ENCODE measurements around the gene MMP17. TPM values are rescaled to one million over a fixed set of nuclear protein-coding genes. Genes with fewer than 3 reads are reported as not detected.

The MMP17 gene
- polyA plus RNA-seq, 3 donors: 2.8 to 78.3 (median 3.0) TPM

- Mint-ChIP-seq H3K9me3 (peaks cover 0 to 2% (median 0%) of the 10 kb centered on the region in 7 donors), H3K36me3 (peaks cover 34 to 62% of the 10 kb centered on the region in 2 donors), H3K4me3 (no peak overlapping the region), H3K27me3 (ENCODE audit: low read depth in 3 of 3) (peaks cover 2 to 15% (median 15%) of the 10 kb centered on the region in 3 donors), H3K27ac (no peak overlapping the region), H3K4me1 (peaks cover 3% of the 10 kb centered on the region)
- no peak for DNase-seq
- intact Hi-C loops (cut with micrococcal nuclease): loop anchor here (10.0 kb wide), 3 partner anchors 62 to 922 kb away; no protein-coding TSS in a partner anchor
- 78% methylated on average over 10 of the region's 13 CpGs for WGBS (ENCODE audit: insufficient coverage)
- Histone ChIP-seq H3K36me3 (replicated peaks in 1 of 2; ENCODE audit: control insufficient read depth in 1 of 2, insufficient read depth in 2 of 2, low read length in 2 of 2) (peaks cover 24 to 43% of the 10 kb centered on the region in 2 donors), H3K4me1 (ENCODE audit: control insufficient read depth in 1 of 2, insufficient read depth in 2 of 2, low read length in 2 of 2) (peaks cover 0 to 1% of the 10 kb centered on the region in 2 donors), H3K4me2 (replicated peaks; ENCODE audit: extremely low read depth, low read length, poor library complexity, severe bottlenecking) (no peak overlapping the region), H3K9me3 (replicated peaks in 1 of 2; ENCODE audit: control insufficient read depth in 1 of 2, insufficient read depth in 1 of 2, low read length in 2 of 2) (no peaks in the 10 kb centered on the region), H2AFZ (ENCODE audit: insufficient read depth, low read depth, low read length, poor library complexity, severe bottlenecking) (no peak overlapping the region), H3K4me3 (replicated peaks in 1 of 3; ENCODE audit: low read depth in 2 of 3, low read length in 3 of 3) (no peak overlapping the region), H3K27ac (ENCODE audit: low read depth in 1 of 2, low read length in 2 of 2) (no peak overlapping the region), H4K20me1 (ENCODE audit: insufficient read depth, low read length) (peaks cover 63% of the 10 kb centered on the region), H3K79me2 (ENCODE audit: insufficient read depth, low read length) (peaks cover 37% of the 10 kb centered on the region), H3K27me3 (ENCODE audit: control insufficient read depth in 2 of 2, insufficient read depth in 2 of 2, low read length in 2 of 2) (no peaks in the 10 kb centered on the region), H3K9ac (ENCODE audit: insufficient read depth, low read length, poor library complexity, severe bottlenecking) (no peak overlapping the region)
- no peak for TF ChIP-seq CTCF (IDR thresholded peaks at IDR 0.05)
Measured at GRCh38 chr12:131836714-131837397, 8.7 kb downstream of the MMP17 start.

GRCh38 chr12:131840643-131841416 lies 12.6 kb downstream of the MMP17 start:
- H3K27me3 ChIP-seq (ENCODE audit: control insufficient read depth in 2 of 2, insufficient read depth in 2 of 2, low read length in 2 of 2): no peaks in the 10 kb centered on the region
- no peaks in the 10 kb centered on the region for H3K4me1 Mint-ChIP-seq
- peaks cover 53 to 71% of the 10 kb centered on the region in 2 donors for H3K36me3 ChIP-seq (replicated peaks in 1 of 2; ENCODE audit: control insufficient read depth in 1 of 2, insufficient read depth in 2 of 2, low read length in 2 of 2)
- H3K9me3 ChIP-seq (replicated peaks in 1 of 2; ENCODE audit: control insufficient read depth in 1 of 2, insufficient read depth in 1 of 2, low read length in 2 of 2): no peaks in the 10 kb centered on the region
- H3K4me2 ChIP-seq (replicated peaks; ENCODE audit: extremely low read depth, low read length, poor library complexity, severe bottlenecking): no peak overlapping the region
- DNase-seq: no peak
- H3K79me2 ChIP-seq (ENCODE audit: insufficient read depth, low read length): peaks cover 10% of the 10 kb centered on the region
- no peaks in the 10 kb centered on the region for H3K4me1 ChIP-seq (ENCODE audit: control insufficient read depth in 1 of 2, insufficient read depth in 2 of 2, low read length in 2 of 2)
- WGBS (ENCODE audit: insufficient coverage): 97% methylated on average over 38 of the region's 46 CpGs
- intact Hi-C loops (cut with micrococcal nuclease): no loop called here
- peaks cover 0 to 3% (median 1%) of the 10 kb centered on the region in 3 donors for H3K27me3 Mint-ChIP-seq (ENCODE audit: low read depth in 3 of 3)
- H3K4me3 ChIP-seq (replicated peaks in 1 of 3; ENCODE audit: low read depth in 2 of 3, low read length in 3 of 3): no peak overlapping the region
- H3K9ac ChIP-seq (ENCODE audit: insufficient read depth, low read length, poor library complexity, severe bottlenecking): no peak overlapping the region
- no peak overlapping the region for H2AFZ ChIP-seq (ENCODE audit: insufficient read depth, low read depth, low read length, poor library complexity, severe bottlenecking)
- H3K27ac ChIP-seq (ENCODE audit: low read depth in 1 of 2, low read length in 2 of 2): no peak overlapping the region
- no peak overlapping the region for H3K4me3 Mint-ChIP-seq
- H4K20me1 ChIP-seq (ENCODE audit: insufficient read depth, low read length): peaks cover 25% of the 10 kb centered on the region
- no peaks in the 10 kb centered on the region for H3K9me3 Mint-ChIP-seq
- H3K27ac Mint-ChIP-seq: no peak overlapping the region
- TF ChIP-seq CTCF (IDR thresholded peaks at IDR 0.05): no peak
- H3K36me3 Mint-ChIP-seq: peaks cover 52 to 80% of the 10 kb centered on the region in 2 donors
